Frontal cortex (tissue), 4 donors: ENCODE measurements around the gene ZC2HC1C. TPM values are rescaled to one million over a fixed set of nuclear protein-coding genes. Genes with fewer than 3 reads are reported as not detected.
A peak's percentile ranks its signal among the peaks of the same experiment; 100 is the strongest.
"Not testable (repeated sequence)": the region's sequence is repeated elsewhere in the genome, so short reads cannot be mapped to it uniquely, and the experiment has no call there.

Experiments used
- DNase-seq, 2 donors: peaks; one replicate each; pipeline ENCODE4 v3.0.0; 2012; ENCODE audit warnings: low spot score in 2 of 2
- FAIRE-seq: peaks from 2 replicates; lab custom pipeline; 2012; peaks lifted over from hg19 to GRCh38; lab: Jason Lieb, UNC
- total RNA-seq: library from RNA; depleted of rRNA; stranded (reverse); fragments of >200 nt; gene quantifications from one replicate; pipeline ENCODE4 v1.2.3, GENCODE V29; 2014
- donor health status: control.
- donor health status: control.
- donor health status: control.

The ZC2HC1C gene
- total RNA-seq, 1 donor from 2014 or later: 2.4 TPM

DNA sequence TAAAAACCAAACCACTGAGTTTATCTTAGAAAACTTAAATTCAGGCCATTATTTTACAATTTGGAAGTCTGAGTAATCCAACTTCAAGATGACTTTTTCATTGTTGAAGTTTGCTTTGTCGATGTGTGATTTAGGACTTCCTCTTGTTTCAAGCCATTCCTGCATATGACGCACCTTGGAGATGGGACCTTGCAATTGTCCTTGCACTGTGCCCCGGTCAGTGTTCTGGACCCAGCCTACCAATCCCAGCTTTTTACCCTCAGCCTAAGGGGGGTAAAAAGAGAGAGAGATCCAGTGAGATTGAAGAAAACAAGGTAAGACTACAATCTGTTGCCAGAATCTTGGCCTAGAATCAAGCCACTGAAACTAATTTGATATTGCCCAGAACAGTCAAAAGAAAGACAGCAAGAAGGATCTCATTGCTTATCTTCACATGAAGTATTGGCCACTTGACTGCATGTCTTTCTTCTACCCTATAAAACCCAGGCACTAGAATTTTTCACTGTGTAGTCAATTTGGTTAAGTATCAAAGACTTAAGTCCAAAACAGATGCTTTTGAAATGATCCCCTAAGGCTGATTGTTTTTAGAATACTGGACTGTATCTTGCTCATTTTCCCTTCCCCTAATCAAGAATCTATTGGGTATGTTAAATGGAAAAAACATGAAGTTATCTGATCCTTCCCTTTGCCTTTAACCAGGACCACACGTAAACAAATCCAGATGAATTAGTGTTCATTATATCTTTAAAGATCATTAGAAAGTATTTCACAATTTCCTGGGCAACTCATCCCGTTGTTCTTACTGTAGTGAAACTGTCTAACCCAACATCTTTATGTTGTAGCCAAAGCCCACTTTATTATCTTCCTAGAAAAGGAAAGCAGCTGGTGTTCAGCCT, 15.8 kb upstream of the ZC2HC1C start:
- DNase-seq (no peak), FAIRE-seq (no peak)

- DNase-seq (no peak), FAIRE-seq (no peak)
Measured at GRCh38 chr14:75054421-75054820, 15.0 kb upstream of the ZC2HC1C start.

GRCh38 chr14:75059642-75060041, 9.8 kb upstream of the ZC2HC1C start:
- no peak for FAIRE-seq
- DNase-seq: no peak

DNA sequence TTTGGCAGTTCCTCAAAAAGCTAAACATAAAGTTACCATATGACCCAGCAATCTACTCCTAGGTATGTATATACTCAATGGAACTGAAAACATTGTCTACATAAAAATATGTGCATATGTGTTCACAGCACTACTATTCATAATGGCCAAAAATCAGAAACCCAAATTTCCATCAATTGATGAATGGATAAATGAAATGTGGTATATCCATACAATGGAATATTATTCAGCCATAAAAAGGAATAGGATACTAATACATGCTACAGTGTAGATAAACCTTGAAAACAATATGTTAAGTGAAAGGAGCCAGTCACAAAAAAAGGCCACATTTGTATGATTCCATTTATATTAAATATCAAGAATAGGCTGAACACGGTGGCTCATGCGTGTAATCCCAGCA, 9.0 kb upstream of the ZC2HC1C start:
- no peak for FAIRE-seq

DNA sequence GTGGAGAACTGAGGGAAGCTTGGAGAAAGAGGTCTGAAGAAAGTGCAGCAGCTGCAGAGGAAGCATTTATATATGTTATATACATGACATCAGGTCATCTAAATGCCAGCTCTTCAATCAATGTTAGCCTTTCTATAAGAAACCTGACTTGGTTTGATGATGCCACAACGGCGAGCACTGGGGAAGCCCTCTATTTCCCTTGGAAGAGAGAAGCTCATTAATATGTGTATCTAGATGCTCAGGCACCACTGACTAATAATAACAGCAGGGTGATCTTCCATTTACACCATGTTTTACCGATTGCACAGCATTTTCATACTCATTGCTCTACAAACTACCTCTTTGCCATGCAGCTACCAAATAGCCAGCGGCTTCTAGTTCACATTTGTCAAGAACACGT, 6.4 kb upstream of the ZC2HC1C start:
- no peak for FAIRE-seq
- DNase-seq: no peak

More for the DNA sequence above, 9.0 kb upstream of the ZC2HC1C start:
- no peak for DNase-seq

GRCh38 chr14:75063491-75064204, 5.8 kb upstream of the ZC2HC1C start, which contains the start of gene ACYP1:
Gene ACYP1 (minus strand): TSS chr14:75064024. CDS start chr14:75063553, 471 bp downstream.
- DNase-seq (peak; percentile 76 to 84), FAIRE-seq (no peak)

- FAIRE-seq (no peak), DNase-seq (no peak)
Measured at GRCh38 chr14:75064205-75064567, 5.3 kb upstream of the ZC2HC1C start.

- DNase-seq: no peak
- FAIRE-seq: no peak
Measured at GRCh38 chr14:75066691-75067090, 2.8 kb upstream of the ZC2HC1C start.

GRCh38 chr14:75067212-75067611, 2.2 kb upstream of the ZC2HC1C start:
- no peak for FAIRE-seq

DNA sequence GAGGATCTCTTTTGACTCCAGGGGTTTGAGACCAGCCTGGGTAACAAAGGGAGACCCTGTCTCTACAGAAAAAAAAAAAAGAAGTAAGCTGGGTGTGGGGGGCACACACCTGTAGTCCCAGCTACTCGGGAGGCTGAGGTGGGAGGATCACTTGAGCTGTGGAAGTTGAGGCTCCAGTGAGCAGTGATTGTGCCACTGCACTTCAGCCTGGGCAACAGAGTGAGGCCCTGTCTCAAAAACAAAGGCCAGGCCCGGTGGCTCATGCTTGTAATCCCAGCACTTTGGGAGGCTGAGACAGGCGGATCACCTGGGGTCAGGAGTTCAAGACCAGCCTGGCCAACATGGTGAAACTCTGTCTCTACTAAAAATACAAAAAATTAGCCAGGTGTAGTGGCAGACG, 1.7 kb upstream of the ZC2HC1C start:
- DNase-seq, FAIRE-seq: not testable (repeated sequence)

More at GRCh38 chr14:75067212-75067611, 2.2 kb upstream of the ZC2HC1C start:
- no peak for DNase-seq

GRCh38 chr14:75068294-75069120, 934 bp upstream of the ZC2HC1C start:
- DNase-seq (no peak), FAIRE-seq (no peak)

GRCh38 chr14:75069811-75070145, 337 bp downstream of the ZC2HC1C start:
- no peak for DNase-seq
- FAIRE-seq: no peak

DNA sequence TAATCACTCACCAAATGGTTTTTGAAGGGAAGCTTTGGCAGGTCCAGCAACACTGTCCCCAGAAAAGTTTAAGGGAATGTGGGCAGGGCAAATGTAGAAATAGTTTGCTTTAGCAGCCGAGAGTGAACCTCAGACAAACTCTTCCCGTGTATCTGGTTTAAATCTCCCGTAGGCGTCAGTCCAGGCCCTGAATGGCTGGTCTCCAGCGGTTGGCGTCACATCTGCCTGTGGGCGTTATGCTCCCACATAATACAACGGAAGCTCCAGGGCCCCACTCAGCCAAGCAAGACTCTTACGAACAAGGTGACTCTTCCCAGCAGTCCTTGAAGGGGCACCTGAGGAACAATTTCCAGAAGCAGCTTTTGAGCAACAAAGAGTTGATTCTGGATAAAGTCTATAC, 942 bp downstream of the ZC2HC1C start:
- DNase-seq (no peak), FAIRE-seq (no peak)

DNA sequence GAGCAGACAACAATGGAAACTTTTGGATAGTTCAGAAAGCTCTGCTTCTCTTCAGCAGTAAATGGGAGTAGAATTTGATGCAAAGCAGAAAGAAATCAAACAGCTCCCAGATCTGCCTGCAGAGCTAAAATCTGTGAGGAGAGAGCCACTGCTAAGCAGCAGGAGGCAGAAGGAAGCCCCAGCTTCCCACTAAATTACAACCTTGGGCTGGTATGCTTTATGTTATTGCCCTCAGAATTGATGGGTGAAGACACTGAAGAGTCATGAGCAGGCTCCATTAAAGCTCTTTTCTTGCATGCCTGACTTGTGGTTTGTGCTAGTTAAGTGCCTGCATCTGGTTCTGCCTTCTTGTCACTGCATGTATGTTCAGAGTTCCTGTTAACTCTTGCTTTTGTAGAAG, 8.4 kb downstream of the ZC2HC1C start:
- no peak for DNase-seq
- FAIRE-seq: no peak

DNA sequence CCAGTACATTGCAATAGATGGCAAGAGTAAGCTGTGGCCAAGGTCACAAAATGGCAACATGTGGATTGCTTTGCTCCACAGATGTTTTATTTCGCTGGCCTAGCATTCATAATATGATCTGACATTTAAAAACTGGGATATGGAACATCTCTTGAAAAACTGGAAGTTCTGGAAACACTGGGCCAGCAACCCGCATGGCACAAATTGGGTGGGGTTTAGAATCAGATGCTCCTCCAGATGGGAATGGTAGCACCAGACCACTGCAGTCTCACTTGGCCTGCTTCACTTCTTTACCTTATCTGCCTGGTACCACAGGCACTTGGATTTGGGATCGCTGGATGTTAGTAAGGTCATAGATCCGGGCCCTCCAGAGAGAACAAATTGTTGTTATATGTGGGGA, 10.1 kb downstream of the ZC2HC1C start:
- DNase-seq (no peak), FAIRE-seq (no peak)

DNA sequence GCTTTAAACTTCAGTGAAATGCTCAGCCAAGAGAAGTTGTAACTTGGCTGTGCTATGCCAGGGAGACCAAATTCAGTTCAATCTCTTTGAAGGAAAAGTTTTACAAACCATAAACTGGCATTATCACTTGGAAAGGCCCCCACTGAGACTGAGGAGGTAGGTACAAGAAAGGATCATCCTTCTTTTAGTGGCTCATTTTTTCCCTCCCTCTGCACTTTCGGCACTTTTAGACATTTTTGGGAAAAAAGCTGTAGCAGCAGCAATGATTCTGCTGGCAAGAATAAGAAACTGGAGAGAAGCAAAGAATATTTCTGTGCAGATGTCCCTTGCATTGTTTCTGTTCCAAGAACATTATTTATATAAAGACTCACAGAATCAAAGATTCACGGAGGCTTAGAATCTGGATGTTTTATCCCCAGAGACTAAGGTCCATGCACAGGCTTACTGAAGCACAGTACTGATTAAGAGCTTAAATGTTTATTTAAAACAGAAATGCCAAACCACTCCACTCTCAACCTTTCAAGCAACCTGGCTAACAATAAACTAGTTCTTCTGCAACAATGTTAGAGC, 12.3 kb downstream of the ZC2HC1C start:
- FAIRE-seq: no peak
- DNase-seq: no peak

DNA sequence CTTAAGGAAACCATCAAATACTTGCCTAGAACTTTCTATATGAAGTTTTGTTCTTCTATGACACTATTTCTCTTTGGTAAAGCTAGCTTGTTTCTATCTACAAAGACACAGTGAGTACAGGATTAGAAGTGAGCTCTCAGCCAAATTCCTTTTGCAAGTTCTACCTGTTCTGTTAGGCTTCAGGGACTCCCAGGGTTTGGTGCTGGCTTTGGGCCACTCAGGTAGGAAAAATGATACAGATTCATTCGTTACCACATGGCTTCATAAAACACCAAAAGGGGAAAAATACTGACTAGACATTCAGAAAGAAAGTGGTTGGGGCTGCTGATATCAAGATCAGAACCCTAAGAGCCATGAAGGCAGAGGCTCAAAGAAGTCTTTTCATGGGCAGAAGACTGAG, 13.8 kb downstream of the ZC2HC1C start:
- DNase-seq: no peak
- FAIRE-seq: no peak

DNA sequence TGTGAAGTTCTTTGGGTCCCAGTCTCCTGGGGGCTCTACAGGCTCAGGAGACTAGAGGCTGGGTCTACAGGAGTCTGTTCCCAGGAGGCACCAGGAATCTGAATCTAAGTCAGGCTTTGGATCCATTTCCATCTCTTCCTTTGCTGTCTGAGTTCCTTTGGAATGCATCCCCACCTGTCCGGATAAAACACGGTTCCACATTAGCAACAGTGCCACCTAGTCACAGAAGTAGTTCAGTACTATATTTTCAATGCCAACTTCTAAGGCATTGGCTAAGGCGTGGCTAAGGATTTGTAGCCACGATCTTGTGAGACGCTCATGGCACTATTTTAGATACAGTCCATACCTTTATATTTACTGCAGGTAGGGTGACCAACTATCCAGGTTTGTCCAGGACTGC, 15.1 kb downstream of the ZC2HC1C start:
- FAIRE-seq: no peak
- no peak for DNase-seq

- no peak for DNase-seq
Measured at GRCh38 chr14:75088153-75088552, 18.7 kb downstream of the ZC2HC1C start.

More at GRCh38 chr14:75088153-75088552, 18.7 kb downstream of the ZC2HC1C start:
- no peak for FAIRE-seq
